B cell (primary cell): Measurements from ENCODE around the gene GPHA2. TPM values are rescaled to one million over a fixed set of nuclear protein-coding genes. Genes with fewer than 3 reads are reported as not detected.

Source experiments
- ATAC-seq: fragments of 200-7000 bp; cut with Tn5 transposase; one replicate; pipeline ENCODE4 v1.10.0; 2021; ENCODE audit warnings: low read depth, mild to moderate bottlenecking, moderate number of reproducible peaks, moderate library complexity
- CTCF ChIA-PET: fragments of 350-600 bp; sonication (Branson Sonifier 250); formaldehyde crosslinking; loops from one replicate; lab custom pipeline; 2021; ENCODE audit warnings: antibody characterized with exemption, inconsistent platforms; lab: Charles Lee
- POLR2A ChIA-PET: fragments of 350-600 bp; sonication (Branson Sonifier 250); formaldehyde crosslinking; loops from one replicate; lab custom pipeline; 2021; ENCODE audit warnings: antibody characterized with exemption; lab: Charles Lee
- DNase-seq: peaks from one replicate; pipeline ENCODE4 v3.0.0; 2013
- H2AFZ ChIP-seq: 2 replicates; pipeline ENCODE4 v1.6.1; 2012; ENCODE audit warnings: mild to moderate bottlenecking, low read depth, low read length; ENCODE audit not compliant: insufficient read depth, poor library complexity, severe bottlenecking
- H3K27ac ChIP-seq, 2 donors: 1 replicate in 1 of 2; 2 replicates in 1 of 2; pipeline ENCODE4 v1.5.1; 2012 to 2013; ENCODE audit warnings: low read length in 2 of 2, mild to moderate bottlenecking in 2 of 2, moderate library complexity in 1 of 2
- H3K27me3 ChIP-seq, 4 experiments: fragments of 200-600 bp in 1 of 4; sonication (generic) in 1 of 4; replicated peaks in 1 of 4; 1 replicate in 2 of 4; 2 replicates in 2 of 4; pipeline versions ENCODE4 v1.6.1 to v1.7.0; 2013 to 2016; ENCODE audit warnings: low read length in 3 of 4, mild to moderate bottlenecking in 2 of 4, mixed read lengths in 1 of 4, moderate library complexity in 1 of 4; ENCODE audit not compliant: insufficient read depth in 4 of 4, control insufficient read depth in 3 of 4; ENCODE audit errors: control extremely low read depth in 1 of 4
- H3K36me3 ChIP-seq, 2 experiments: replicated peaks in 1 of 2; 1 replicate in 1 of 2; 2 replicates in 1 of 2; pipeline versions ENCODE4 v1.6.1 to v1.7.1; 2013; ENCODE audit warnings: low read length in 1 of 2; ENCODE audit not compliant: insufficient read depth in 2 of 2, control insufficient read depth in 1 of 2; ENCODE audit errors: control extremely low read depth in 1 of 2, extremely low read depth in 1 of 2
- H3K4me1 ChIP-seq, 2 donors: fragments of 200-600 bp in 1 of 2; sonication (generic) in 1 of 2; 1 replicate in 1 of 2; 2 replicates in 1 of 2; pipeline versions ENCODE4 v1.5.1 to v1.6.1; 2013 to 2017; ENCODE audit warnings: low read length in 2 of 2; ENCODE audit not compliant: control insufficient read depth in 2 of 2, insufficient read depth in 2 of 2
- H3K4me2 ChIP-seq: replicated peaks from 2 replicates; pipeline ENCODE3; 2012; ENCODE audit warnings: mild to moderate bottlenecking, low read depth, low read length; ENCODE audit not compliant: poor library complexity, severe bottlenecking
- H3K4me3 ChIP-seq, 5 experiments: fragments of 200-600 bp in 1 of 5; sonication (generic) in 1 of 5; 1 replicate in 3 of 5; 2 replicates in 2 of 5; pipeline versions ENCODE4 v1.5.1 to v1.7.0; 2011 to 2016; ENCODE audit warnings: low read length in 4 of 5, mild to moderate bottlenecking in 4 of 5, low read depth in 2 of 5, control low read depth in 1 of 5, moderate library complexity in 1 of 5; ENCODE audit not compliant: insufficient read depth in 1 of 5; ENCODE audit errors: control extremely low read depth in 1 of 5, extremely low read depth in 1 of 5
- H3K79me2 ChIP-seq: fragments of 200-600 bp; sonication (generic); one replicate; pipeline ENCODE4 v1.6.0; 2016; ENCODE audit warnings: low read length; ENCODE audit not compliant: control insufficient read depth, insufficient read depth
- H3K9ac ChIP-seq: fragments of 200-600 bp; sonication (generic); 2 replicates; pipeline ENCODE4 v1.6.1; 2017; ENCODE audit warnings: mild to moderate bottlenecking, low read length, moderate library complexity
- H3K9me3 ChIP-seq, 3 donors: one replicate each; pipeline versions ENCODE4 v1.6.1 to v1.7.1; 2013; ENCODE audit warnings: low read length in 2 of 3; ENCODE audit not compliant: control insufficient read depth in 2 of 3, insufficient read depth in 1 of 3; ENCODE audit errors: control extremely low read depth in 1 of 3
- H4K20me1 ChIP-seq: 2 replicates; pipeline ENCODE4 v1.6.0; 2012; ENCODE audit warnings: mild to moderate bottlenecking, low read length; ENCODE audit not compliant: insufficient read depth, control insufficient read depth, poor library complexity, severe bottlenecking
- H3K27ac Mint-ChIP-seq: one replicate; pipeline ENCODE4 v1.8.0; 2021; ENCODE audit warnings: mixed read lengths
- H3K27me3 Mint-ChIP-seq: one replicate; pipeline ENCODE4 v1.8.0; 2021; ENCODE audit warnings: mixed read lengths
- H3K4me1 Mint-ChIP-seq: one replicate; pipeline ENCODE4 v1.8.0; 2021; ENCODE audit warnings: mixed read lengths
- H3K4me3 Mint-ChIP-seq: one replicate; pipeline ENCODE4 v1.8.0; 2021; ENCODE audit warnings: mixed read lengths
- H3K9me3 Mint-ChIP-seq: one replicate; pipeline ENCODE4 v1.8.0; 2022; ENCODE audit warnings: mixed read lengths; ENCODE audit not compliant: insufficient read depth
- EZH2 ChIP-seq: IDR thresholded peaks from 2 replicates; pipeline ENCODE4 v1.6.1; 2012; ENCODE audit warnings: borderline replicate concordance, low read depth, mild to moderate bottlenecking, moderate library complexity, low read length; ENCODE audit not compliant: insufficient read depth, poor library complexity, severe bottlenecking
- WGBS: methylation state at CpG from one replicate; pipeline ENCODE4 v1.1.5; 2013; ENCODE audit warnings: missing lambda C conversion rate; ENCODE audit not compliant: insufficient coverage; 5-methylcytosine and 5-hydroxymethylcytosine counted together
- intact Hi-C: fragments of 100-400 bp; cut with micrococcal nuclease; formaldehyde crosslinking; loops from one replicate; pipeline ENCODE4 v1.10.0; 2022
- polyA plus RNA-seq: library from polyadenylated mRNA; depleted of rRNA; stranded (reverse); fragments of >200 nt; gene quantifications from 2 replicates; pipeline ENCODE4 v1.2.3, GENCODE V29; 2012
- total RNA-seq, 2 donors: library from RNA; stranded (reverse); fragments of 120-200 nt in 1 of 2; gene quantifications; 1 replicate in 1 of 2; 2 replicates in 1 of 2; pipeline versions ENCODE4 v1.2.3 to v1.2.4, GENCODE V29; 2013 to 2022
- TF ChIP-seq, protein P1 (sequence below): fragments of 200-600 bp; IDR thresholded peaks from one replicate; pipeline ENCODE4 v1.8.0; 2022; ENCODE audit warnings: antibody characterized with exemption, mild to moderate bottlenecking

The GPHA2 gene
- total and polyA plus RNA-seq, 2 donors (not counting 1 experiment from before 2014, with no cell fraction given) = 0.39 to 2.8 TPM

DNA sequence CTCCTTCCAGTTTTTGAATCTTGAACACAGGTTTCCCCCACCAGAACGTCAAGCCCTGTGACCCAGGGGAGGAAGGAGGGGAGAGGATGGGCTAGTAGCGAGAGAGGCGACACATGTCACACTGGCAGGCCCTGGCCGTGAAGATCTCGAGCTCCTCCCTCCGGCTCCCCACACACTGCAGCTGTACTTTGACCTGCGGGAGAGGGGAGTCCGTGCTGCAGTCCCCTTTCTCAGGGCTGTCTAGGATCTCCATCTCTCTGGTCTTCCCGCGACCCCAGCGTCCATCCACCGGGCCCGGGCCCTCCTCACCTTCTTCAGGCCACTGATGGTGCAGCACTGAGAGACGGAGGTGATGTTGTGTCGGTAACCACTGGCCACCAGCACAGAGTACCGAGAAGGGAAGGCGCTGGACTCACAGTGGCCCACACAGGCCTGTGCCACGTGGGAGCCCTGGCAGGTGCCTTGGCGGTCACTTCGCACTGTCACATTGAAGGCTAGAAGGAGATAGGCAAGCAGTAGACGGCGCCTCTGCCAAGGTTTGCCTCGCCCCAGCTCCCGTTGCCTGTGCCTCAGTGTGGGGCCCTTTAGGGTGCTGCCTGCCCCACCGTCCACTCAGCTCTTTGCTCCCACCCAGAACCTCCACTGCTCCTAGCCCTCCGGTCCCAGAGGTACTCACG lies 873 bp downstream of the GPHA2 start:
- Histone ChIP-seq H4K20me1 (no peaks in the 10 kb centered on the region), H3K27me3 (no peaks in the 10 kb centered on the region), H3K4me2 (no peak overlapping the region), H3K36me3 (peaks cover 0 to 32% of the 10 kb centered on the region in 2 experiments), H2AFZ (no peak overlapping the region), H3K79me2 (no peaks in the 10 kb centered on the region), H3K9ac (no peak overlapping the region), H3K9me3 (no peaks in the 10 kb centered on the region), H3K27ac (no peak overlapping the region), H3K4me1 (no peaks in the 10 kb centered on the region), H3K4me3 (no peak overlapping the region)
- no peak overlapping the region for H3K27ac Mint-ChIP-seq
- CTCF ChIA-PET = interaction anchor here (0.6 to 0.7 kb wide), 3 partner anchors 35 to 760 kb away, joined by 3 read pairs; no protein-coding TSS in a partner anchor
- POLR2A ChIA-PET = interaction anchor here (0.6 kb wide), 1 partner anchor 61 kb away, joined by 6 read pairs; no protein-coding TSS in a partner anchor
- 93% methylated on average over 24 of the region's 27 CpGs for WGBS
- H3K9me3 Mint-ChIP-seq = no peaks in the 10 kb centered on the region
- H3K27me3 Mint-ChIP-seq = no peaks in the 10 kb centered on the region
- DNase-seq (no peak), ATAC-seq (no peak)
- no peak for TF ChIP-seq EZH2
- TF ChIP-seq, protein P1, sequence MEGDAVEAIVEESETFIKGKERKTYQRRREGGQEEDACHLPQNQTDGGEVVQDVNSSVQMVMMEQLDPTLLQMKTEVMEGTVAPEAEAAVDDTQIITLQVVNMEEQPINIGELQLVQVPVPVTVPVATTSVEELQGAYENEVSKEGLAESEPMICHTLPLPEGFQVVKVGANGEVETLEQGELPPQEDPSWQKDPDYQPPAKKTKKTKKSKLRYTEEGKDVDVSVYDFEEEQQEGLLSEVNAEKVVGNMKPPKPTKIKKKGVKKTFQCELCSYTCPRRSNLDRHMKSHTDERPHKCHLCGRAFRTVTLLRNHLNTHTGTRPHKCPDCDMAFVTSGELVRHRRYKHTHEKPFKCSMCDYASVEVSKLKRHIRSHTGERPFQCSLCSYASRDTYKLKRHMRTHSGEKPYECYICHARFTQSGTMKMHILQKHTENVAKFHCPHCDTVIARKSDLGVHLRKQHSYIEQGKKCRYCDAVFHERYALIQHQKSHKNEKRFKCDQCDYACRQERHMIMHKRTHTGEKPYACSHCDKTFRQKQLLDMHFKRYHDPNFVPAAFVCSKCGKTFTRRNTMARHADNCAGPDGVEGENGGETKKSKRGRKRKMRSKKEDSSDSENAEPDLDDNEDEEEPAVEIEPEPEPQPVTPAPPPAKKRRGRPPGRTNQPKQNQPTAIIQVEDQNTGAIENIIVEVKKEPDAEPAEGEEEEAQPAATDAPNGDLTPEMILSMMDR = no peak
- H3K4me1 Mint-ChIP-seq = no peaks in the 10 kb centered on the region
- intact Hi-C loops = no loop called here
- H3K4me3 Mint-ChIP-seq = no peak overlapping the region
